ENCODE results near the gene LRP1-AS. TPM values are rescaled to one million over a fixed set of nuclear protein-coding genes. Genes with fewer than 3 reads are reported as not detected.

Gene LRP1-AS
- total RNA-seq, 4 donors from 2014 or later, result not detected

- peaks cover 1 to 93% (median 17%) of the 10 kb centered on the region in 3 donors for H3K36me3 ChIP-seq
- H3K4me3 ChIP-seq, result no peak overlapping the region
- WGBS, 2 donors, result 87 to 93% methylated on average over 12 to 22 of the region's 22 CpGs
- no peaks in the 10 kb centered on the region for H3K9me3 ChIP-seq
- TF ChIP-seq EP300 (IDR thresholded peaks at IDR 0.05) (no peak), POLR2A (IDR thresholded peaks at IDR 0.05) (no peak), CTCF (IDR thresholded peaks at IDR 0.05) (no peak)
- no peaks in the 10 kb centered on the region for H3K27me3 ChIP-seq
- H3K4me1 ChIP-seq, result peaks cover 0 to 31% (median 0%) of the 10 kb centered on the region in 4 donors
- DNase-seq (ENCODE audit: low spot score in 2 of 2), result no peak
- H3K27ac ChIP-seq, result no peak overlapping the region
These were observed 36.7 kb upstream of the LRP1-AS start for GRCh38 chr12:57183939-57184725.

GRCh38 chr12:57182918-57183575 is 35.6 kb upstream of the LRP1-AS start:
- TF ChIP-seq EP300 (IDR thresholded peaks at IDR 0.05) (peak in 1 of 2 donors; percentile 38), POLR2A (IDR thresholded peaks at IDR 0.05) (no peak), CTCF (IDR thresholded peaks at IDR 0.05) (peak; percentile 80 to 96 (median 88))
- no peaks in the 10 kb centered on the region for H3K27me3 ChIP-seq
- peaks cover 0 to 31% (median 0%) of the 10 kb centered on the region in 4 donors for H3K4me1 ChIP-seq
- peak; percentile 67 to 86 for DNase-seq (ENCODE audit: low spot score in 2 of 2)
- H3K27ac ChIP-seq, result no peak overlapping the region
- H3K4me3 ChIP-seq, result no peak overlapping the region
- no peaks in the 10 kb centered on the region for H3K9me3 ChIP-seq
- H3K36me3 ChIP-seq, result peaks cover 0 to 93% (median 28%) of the 10 kb centered on the region in 3 donors
- WGBS, 2 donors, result 63 to 66% methylated on average over 13 of the region's 13 CpGs

- Histone ChIP-seq H3K4me1 (peaks cover 0 to 31% (median 0%) of the 10 kb centered on the region in 4 donors), H3K9me3 (no peaks in the 10 kb centered on the region), H3K4me3 (no peak overlapping the region), H3K36me3 (peaks cover 0 to 93% (median 35%) of the 10 kb centered on the region in 3 donors), H3K27ac (peak overlapping the region in 1 of 4 donors; percentile 3), H3K27me3 (no peaks in the 10 kb centered on the region)
- TF ChIP-seq EP300 (IDR thresholded peaks at IDR 0.05), result peak in 1 of 2 donors; percentile 40
- no peak for TF ChIP-seq CTCF (IDR thresholded peaks at IDR 0.05)
- 60 to 64% methylated on average over 5 of the region's 5 CpGs for WGBS, 2 donors
- no peak for DNase-seq (ENCODE audit: low spot score in 2 of 2)
These were observed 34.2 kb upstream of the LRP1-AS start for GRCh38 chr12:57181561-57182155.

- H3K36me3 ChIP-seq, result peaks cover 0 to 93% (median 35%) of the 10 kb centered on the region in 3 donors
- TF ChIP-seq CTCF (IDR thresholded peaks at IDR 0.05) (no peak), EP300 (IDR thresholded peaks at IDR 0.05) (no peak), POLR2A (IDR thresholded peaks at IDR 0.05) (no peak)
- peak overlapping the region in 1 of 4 donors; percentile 3 for H3K27ac ChIP-seq
- no peaks in the 10 kb centered on the region for H3K9me3 ChIP-seq
- H3K27me3 ChIP-seq, result no peaks in the 10 kb centered on the region
- no peak for DNase-seq (ENCODE audit: low spot score in 2 of 2)
- H3K4me1 ChIP-seq, result peaks cover 0 to 33% (median 0%) of the 10 kb centered on the region in 4 donors
- H3K4me3 ChIP-seq, result no peak overlapping the region
- 48 to 59% methylated on average over 9 of the region's 9 CpGs for WGBS, 2 donors
These were observed 33.7 kb upstream of the LRP1-AS start for GRCh38 chr12:57181072-57181471.

Data from tibial nerve (tissue), 4 donors.